ENCODE measurements around the gene CDK19.

- no peak for TF ChIP-seq CTCF (IDR thresholded peaks at IDR 0.05; ENCODE audit: insufficient read depth, low read depth, low read length)
- TF ChIP-seq EZH2 (IDR thresholded peaks at IDR 0.05; ENCODE audit: insufficient read depth, low read length), result no peak
Measured at GRCh38 chr6:110799189-110799588, 16.1 kb downstream of the CDK19 start.

All from astrocyte (in vitro differentiated cells and primary cell).